DND-41 (cell line): ENCODE data around the gene AKT1.

Experiments
- CTCF ChIP-seq: IDR thresholded peaks from 2 replicates; pipeline ENCODE4 v1.5.1; 2012; ENCODE audit warnings: borderline replicate concordance, low read length, moderate library complexity, mild to moderate bottlenecking; ENCODE audit not compliant: poor library complexity, severe bottlenecking; ENCODE audit errors: extremely low read depth
- EZH2 ChIP-seq: IDR thresholded peaks from 3 replicates; pipeline ENCODE4 v1.6.1; 2012; ENCODE audit warnings: borderline replicate concordance, low read depth, mild to moderate bottlenecking, moderate library complexity, low read length, inconsistent platforms; ENCODE audit not compliant: severe bottlenecking

- TF ChIP-seq CTCF (no peak), EZH2 (no peak)
These were observed 24.2 kb downstream of the AKT1 start for GRCh38 chr14:104771374-104771773.
